ENCODE data around the gene VCY1B.
"Not testable (repeated sequence)": the region's sequence is repeated elsewhere in the genome, so short reads cannot be mapped to it uniquely, and the experiment has no call there.

DNA sequence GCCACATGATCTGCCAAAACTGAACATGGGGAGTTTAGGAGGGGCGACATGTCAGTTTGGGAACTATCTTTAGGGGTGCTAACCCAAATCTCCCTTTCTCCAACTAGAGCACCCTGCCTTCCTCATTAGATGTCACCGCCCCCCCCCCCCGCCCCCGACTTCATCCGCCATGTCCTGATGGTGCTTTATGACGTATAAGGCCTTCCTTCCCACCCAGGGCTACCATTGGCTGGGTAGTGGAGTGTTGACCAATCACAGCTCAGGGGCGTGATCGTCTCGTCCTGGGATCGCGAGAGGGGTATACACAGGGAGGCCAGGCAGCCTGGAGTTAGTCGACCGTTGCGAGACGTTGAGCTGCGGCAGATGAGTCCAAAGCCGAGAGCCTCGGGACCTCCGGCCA lies at the start of gene VCY1B:
- not testable (repeated sequence) for TF ChIP-seq SUZ12 (IDR thresholded peaks at IDR 0.05; ENCODE audit: extremely low read depth, insufficient read depth, insufficient read length); YY1 (IDR thresholded peaks at IDR 0.05; ENCODE audit: insufficient read depth, insufficient read length)
